Heart left ventricle (tissue), 16 donors: Measurements from ENCODE around the gene HMGB3. TPM values are rescaled to one million over a fixed set of nuclear protein-coding genes. Genes with fewer than 3 reads are reported as not detected.

Experiments used
- ATAC-seq, 4 donors: fragments of 200-7000 bp; cut with Tn5 transposase; one replicate each; pipeline ENCODE4 v1.9.1; 2020 to 2022; ENCODE audit warnings: moderate library complexity in 4 of 4, mild to moderate bottlenecking in 3 of 4, moderate number of reproducible peaks in 1 of 4
- DNase-seq, 5 donors: peaks; one replicate each; pipeline ENCODE4 v3.0.0-alpha.2; 2020
- H3K27ac ChIP-seq, 12 donors: fragments of 200-600 bp; sonication (generic) in 4 of 12; one replicate each; pipeline versions ENCODE4 v1.5.0 to v1.8.0; 2016 to 2022; ENCODE audit warnings: mild to moderate bottlenecking in 2 of 12
- H3K27me3 ChIP-seq, 9 donors: fragments of 200-600 bp; sonication (generic) in 2 of 9; one replicate each; pipeline versions ENCODE4 v1.5.1 to v1.8.0; 2016 to 2022; ENCODE audit warnings: mild to moderate bottlenecking in 3 of 9
- H3K36me3 ChIP-seq, 9 donors: fragments of 200-600 bp; sonication (generic) in 2 of 9; one replicate each; pipeline versions ENCODE4 v1.5.0 to v1.8.0; 2018 to 2022; ENCODE audit warnings: mild to moderate bottlenecking in 2 of 9
- H3K4me1 ChIP-seq, 12 donors: fragments of 200-600 bp; sonication (generic) in 4 of 12; one replicate each; pipeline versions ENCODE4 v1.5.0 to v1.8.0; 2016 to 2022; ENCODE audit warnings: mild to moderate bottlenecking in 3 of 12
- H3K4me3 ChIP-seq, 12 donors: fragments of 200-600 bp; sonication (generic) in 4 of 12; one replicate each; pipeline versions ENCODE4 v1.5.0 to v1.8.0; 2017 to 2022; ENCODE audit warnings: mild to moderate bottlenecking in 9 of 12, moderate library complexity in 4 of 12
- H3K9me3 ChIP-seq, 12 donors: fragments of 200-600 bp; sonication (generic) in 4 of 12; one replicate each; pipeline versions ENCODE4 v1.5.0 to v1.8.0; 2016 to 2022; ENCODE audit warnings: mild to moderate bottlenecking in 1 of 12
- POLR2A ChIP-seq, 2 donors: fragments of 450-650 bp; IDR thresholded peaks; one replicate each; pipeline ENCODE4 v1.6.1; 2017; ENCODE audit warnings: antibody characterized with exemption in 2 of 2, mild to moderate bottlenecking in 2 of 2, moderate library complexity in 2 of 2
- WGBS, 4 donors: extraction: QIAGEN DNeasy Blood & Tissue Kit in 2 of 4; methylation state at CpG; one replicate each; pipeline versions ENCODE4 v1.1.5 to v1.1.7; 2013 to 2018; 5-methylcytosine and 5-hydroxymethylcytosine counted together
- intact Hi-C, 10 donors: fragments of 100-400 bp; cut with DNase I; formaldehyde crosslinking; loops; one replicate each; pipeline versions ENCODE4 v1.11.1 to v1.14.2; 2022
- polyA plus RNA-seq, 2 donors: library from polyadenylated mRNA; stranded (reverse); fragments of 200-250 nt; gene quantifications; one replicate each; pipeline ENCODE4 v1.2.3, GENCODE V29; 2013
- total RNA-seq, 9 donors: library from RNA; depleted of rRNA in 2 of 9; stranded (reverse); fragments of >200 nt in 2 of 9; fragmentation: NEBNext Ultra II Directional in 3 of 9; extraction: Animal tissue kit (Norgen Biotek cat#: 25700) in 3 of 9; gene quantifications; one replicate each; pipeline versions ENCODE4 v1.1.0 to v1.2.4, GENCODE V29; 2016 to 2023
- TF ChIP-seq, protein P1 (sequence below), 12 donors: fragments of 200-600 bp; sonication (generic) in 4 of 12; IDR thresholded peaks; one replicate each; pipeline versions ENCODE4 v1.5.0 to v1.8.0; 2018 to 2022; ENCODE audit warnings: antibody characterized with exemption in 12 of 12, mild to moderate bottlenecking in 5 of 12
- donor health status: ischemic (EF 13 %, LVEDD 7.1; RV severe dilation, severe dysfunction).
- donor health status: healthy with polysubstance abuse.
- donor health status: DM: no; HTN: yes; CAD: no.
- donor health status: DM: no; HTN: no; CAD: no.
- donor health status: ischemic (EF 25% LVEDD 6.9; RV normal size, moderate dysfunction).
- donor health status: ischemic (EF 25% LVEDD 5.7; RV mildly dilated, moderate dysfunction).
- donor health status: healthy.
- donor health status: DM: yes; HTN: yes; CAD: no.
- donor health status: ischemic (EF 35%, LVEDD 5.7; RV mildly dilated, moderate dysfunction).
- donor health status: nonischemic (EF 11% LVEDD 7.7; RV severe dilation, severe dysfunction).
- donor health status: DM: yes; HTN: yes; CAD: no.
- donor health status: PGD.
- donor health status: ischemic (EF 29% LVEDD 5.4; RV normal size, mild dysfunction).
- donor health status: nonischemic (EF 23%, LVEDD 6.1; RV moderate dilation, normal function).

Gene HMGB3
- total and polyA plus RNA-seq, 11 donors, result 2.6 to 27.8 (median 10.4) TPM

DNA sequence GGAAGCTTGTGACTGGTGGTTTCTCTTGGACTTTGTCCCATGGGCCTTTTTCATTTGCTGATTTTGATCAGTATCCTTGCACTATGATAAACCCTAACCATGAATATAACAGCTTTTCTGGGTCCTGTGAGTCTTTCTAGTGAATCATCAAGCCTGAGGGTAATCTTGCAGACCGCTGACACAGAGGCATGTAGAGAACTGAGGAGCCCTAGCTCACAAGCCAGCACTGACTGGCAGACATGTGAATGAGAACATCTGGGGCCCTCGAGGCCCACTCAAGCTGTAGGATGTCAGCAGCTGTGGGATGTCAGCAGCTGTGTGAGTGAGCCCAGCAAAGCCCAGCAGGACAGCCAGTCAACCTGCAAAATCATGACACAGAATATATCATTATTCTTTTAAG is 36.7 kb downstream of the HMGB3 start:
- ATAC-seq, result no peak
- H3K27ac ChIP-seq, result no peak overlapping the region
- TF ChIP-seq POLR2A (IDR thresholded peaks at IDR 0.05), result no peak
- TF ChIP-seq, protein P1, sequence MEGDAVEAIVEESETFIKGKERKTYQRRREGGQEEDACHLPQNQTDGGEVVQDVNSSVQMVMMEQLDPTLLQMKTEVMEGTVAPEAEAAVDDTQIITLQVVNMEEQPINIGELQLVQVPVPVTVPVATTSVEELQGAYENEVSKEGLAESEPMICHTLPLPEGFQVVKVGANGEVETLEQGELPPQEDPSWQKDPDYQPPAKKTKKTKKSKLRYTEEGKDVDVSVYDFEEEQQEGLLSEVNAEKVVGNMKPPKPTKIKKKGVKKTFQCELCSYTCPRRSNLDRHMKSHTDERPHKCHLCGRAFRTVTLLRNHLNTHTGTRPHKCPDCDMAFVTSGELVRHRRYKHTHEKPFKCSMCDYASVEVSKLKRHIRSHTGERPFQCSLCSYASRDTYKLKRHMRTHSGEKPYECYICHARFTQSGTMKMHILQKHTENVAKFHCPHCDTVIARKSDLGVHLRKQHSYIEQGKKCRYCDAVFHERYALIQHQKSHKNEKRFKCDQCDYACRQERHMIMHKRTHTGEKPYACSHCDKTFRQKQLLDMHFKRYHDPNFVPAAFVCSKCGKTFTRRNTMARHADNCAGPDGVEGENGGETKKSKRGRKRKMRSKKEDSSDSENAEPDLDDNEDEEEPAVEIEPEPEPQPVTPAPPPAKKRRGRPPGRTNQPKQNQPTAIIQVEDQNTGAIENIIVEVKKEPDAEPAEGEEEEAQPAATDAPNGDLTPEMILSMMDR (IDR thresholded peaks at IDR 0.05), result no peak
- no peaks in the 10 kb centered on the region for H3K9me3 ChIP-seq
- no peak for DNase-seq
- WGBS, 4 donors, result 50 to 60% (median 53%) methylated on average over 1 to 2 of the region's 2 CpGs
- no peak overlapping the region for H3K4me3 ChIP-seq
- H3K4me1 ChIP-seq, result no peaks in the 10 kb centered on the region
- peaks cover 0 to 2% (median 0%) of the 10 kb centered on the region in 9 donors for H3K27me3 ChIP-seq
- intact Hi-C loops, result no loop called here
- no peaks in the 10 kb centered on the region for H3K36me3 ChIP-seq

- Histone ChIP-seq H3K27me3 (peaks cover 0 to 14% (median 0%) of the 10 kb centered on the region in 9 donors), H3K36me3 (no peaks in the 10 kb centered on the region), H3K9me3 (no peaks in the 10 kb centered on the region), H3K27ac (no peak overlapping the region), H3K4me1 (no peaks in the 10 kb centered on the region), H3K4me3 (no peak overlapping the region)
- ATAC-seq, result no peak
- no peak for DNase-seq
- TF ChIP-seq, protein P1 (IDR thresholded peaks at IDR 0.05), result no peak
- no peak for TF ChIP-seq POLR2A (IDR thresholded peaks at IDR 0.05)
- intact Hi-C loops, result no loop called here
Measured at GRCh38 chrX:151030845-151031244, 47.7 kb downstream of the HMGB3 start.

- WGBS, 4 donors, result 54 to 71% (median 64%) methylated on average over 7 of the region's 7 CpGs
- H3K27ac ChIP-seq, result no peak overlapping the region
- no peak overlapping the region for H3K4me3 ChIP-seq
- TF ChIP-seq, protein P1 (IDR thresholded peaks at IDR 0.05), result no peak
- TF ChIP-seq POLR2A (IDR thresholded peaks at IDR 0.05), result no peak
- no peak for ATAC-seq
- H3K9me3 ChIP-seq, result no peaks in the 10 kb centered on the region
- H3K27me3 ChIP-seq, result peaks cover 0 to 11% (median 0%) of the 10 kb centered on the region in 9 donors
- H3K4me1 ChIP-seq, result no peaks in the 10 kb centered on the region
- DNase-seq, result no peak
- intact Hi-C loops, result no loop called here
- H3K36me3 ChIP-seq, result no peaks in the 10 kb centered on the region
Measured at GRCh38 chrX:151031391-151031975, 48.3 kb downstream of the HMGB3 start.

DNA sequence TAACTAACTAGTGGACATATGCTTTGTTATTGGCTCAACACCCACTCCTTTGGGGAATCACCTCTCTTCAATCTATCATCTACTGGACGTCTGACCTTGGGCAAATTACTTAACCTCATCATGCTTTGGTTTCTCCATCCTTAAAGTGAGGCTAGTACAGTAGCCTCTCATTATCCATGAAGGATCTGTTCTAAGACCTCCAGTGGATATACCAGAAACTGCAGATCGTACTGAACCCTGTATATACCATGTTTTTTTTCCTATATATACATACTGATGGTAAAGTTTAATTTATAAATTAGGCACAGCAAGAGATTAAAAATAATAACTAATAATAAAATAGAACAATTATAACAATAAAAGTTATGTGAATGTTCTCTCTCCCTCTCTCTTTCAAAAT is 56.2 kb downstream of the HMGB3 start:
- no peak for ATAC-seq
- intact Hi-C loops, result no loop called here
- Histone ChIP-seq H3K4me3 (no peak overlapping the region), H3K27me3 (peaks cover 0 to 5% (median 0%) of the 10 kb centered on the region in 9 donors), H3K9me3 (peaks cover 0 to 12% (median 0%) of the 10 kb centered on the region in 12 donors), H3K27ac (no peak overlapping the region), H3K4me1 (no peaks in the 10 kb centered on the region), H3K36me3 (no peaks in the 10 kb centered on the region)
- 31 to 56% (median 49%) methylated on average over 2 of the region's 2 CpGs for WGBS, 4 donors
- TF ChIP-seq, protein P1 (IDR thresholded peaks at IDR 0.05), result no peak
- TF ChIP-seq POLR2A (IDR thresholded peaks at IDR 0.05), result no peak
- no peak for DNase-seq

Other genes starting within 250 kb of the HMGB3 start
- gene CD99L2, start 84.7 kb upstream of the HMGB3 start, total RNA-seq, result 100 to 1,000 TPM in 3 of 9 donors, 10 to 100 TPM in 6; 70.8 to 115 (median 94.6) TPM
- gene CD99L2, start 84.7 kb upstream of the HMGB3 start, polyA plus RNA-seq, result 10 to 100 TPM; 51.9 to 72.9 TPM
- gene GPR50, start 193.2 kb downstream of the HMGB3 start, total RNA-seq, result not detected
- not detected for gene GPR50, start 193.2 kb downstream of the HMGB3 start, polyA plus RNA-seq